Smooth muscle cell (in vitro differentiated cells): Measurements from ENCODE around the gene CASP10. TPM values are rescaled to one million over a fixed set of nuclear protein-coding genes. Genes with fewer than 3 reads are reported as not detected.
"Not testable (repeated sequence)": the region's sequence is repeated elsewhere in the genome, so short reads cannot be mapped to it uniquely, and the experiment has no call there.

Experiments used
- DNase-seq: peaks from one replicate; lab custom pipeline; 2025; ENCODE audit not compliant: unreplicated experiment; lab: John Stamatoyannopoulos, UW
- H2AFZ ChIP-seq: fragments of 200-600 bp; sonication (generic); 2 replicates; pipeline ENCODE4 v1.6.0; 2016; ENCODE audit warnings: antibody characterized with exemption, low read depth, mild to moderate bottlenecking
- H3F3A ChIP-seq: fragments of 200-600 bp; sonication (generic); 2 replicates; pipeline ENCODE4 v1.6.0; 2017; ENCODE audit warnings: antibody characterized with exemption, low read depth
- H3K27ac ChIP-seq: fragments of 200-600 bp; sonication (generic); 2 replicates; pipeline ENCODE4 v1.5.1; 2016; ENCODE audit warnings: low read depth, mild to moderate bottlenecking
- H3K27me3 ChIP-seq: fragments of 200-600 bp; sonication (generic); 2 replicates; pipeline ENCODE4 v1.6.1; 2016; ENCODE audit warnings: low read depth, mild to moderate bottlenecking
- H3K36me3 ChIP-seq: fragments of 200-600 bp; sonication (generic); 2 replicates; pipeline ENCODE4 v1.5.1; 2016; ENCODE audit warnings: low read depth
- H3K4me1 ChIP-seq: fragments of 200-600 bp; sonication (generic); 2 replicates; pipeline ENCODE4 v1.5.1; 2016; ENCODE audit warnings: low read depth
- H3K4me2 ChIP-seq: fragments of 200-600 bp; sonication (generic); 2 replicates; pipeline ENCODE4 v1.6.0; 2016; ENCODE audit warnings: mild to moderate bottlenecking
- H3K4me3 ChIP-seq: fragments of 200-600 bp; sonication (generic); 2 replicates; pipeline ENCODE4 v1.5.1; 2016; ENCODE audit warnings: mild to moderate bottlenecking
- H3K79me2 ChIP-seq: fragments of 200-600 bp; sonication (generic); 2 replicates; pipeline ENCODE4 v1.6.0; 2016; ENCODE audit warnings: low read depth, mild to moderate bottlenecking
- H3K9ac ChIP-seq: fragments of 200-600 bp; sonication (generic); 2 replicates; pipeline ENCODE4 v1.6.0; 2016; ENCODE audit warnings: low read depth
- H3K9me3 ChIP-seq: fragments of 200-600 bp; sonication (generic); replicated peaks from 2 replicates; pipeline ENCODE4 v1.5.1; 2016; ENCODE audit warnings: low read depth
- H4K20me1 ChIP-seq: fragments of 200-600 bp; sonication (generic); 2 replicates; pipeline ENCODE4 v1.6.0; 2016; ENCODE audit warnings: low read depth
- CTCF ChIP-seq: fragments of 200-600 bp; sonication (generic); IDR thresholded peaks from 2 replicates; pipeline ENCODE4 v1.5.1; 2017; ENCODE audit warnings: borderline replicate concordance, mild to moderate bottlenecking, antibody characterized with exemption; ENCODE audit not compliant: insufficient read depth, poor library complexity, severe bottlenecking
- WGBS: methylation state at CpG from one replicate; pipeline ENCODE4 v1.1.7; 2016; ENCODE audit warnings: low lambda C conversion rate; 5-methylcytosine and 5-hydroxymethylcytosine counted together
- polyA plus RNA-seq: library from polyadenylated mRNA; unstranded; fragments of >200 nt; fragmentation: Nextera tagmentation; extraction: Ambion mirVana; gene quantifications from 2 replicates; pipeline ENCODE4 v1.2.1, GENCODE V29; 2016
- total RNA-seq: library from RNA; depleted of rRNA; stranded (reverse); fragments of >200 nt; gene quantifications from 2 replicates; pipeline ENCODE4 v1.2.3, GENCODE V29; 2014

CASP10 gene
- total and polyA plus RNA-seq, 2 experiments from 2014 or later, result 0.36 to 1.1 TPM

- no peaks in the 10 kb centered on the region for H3K79me2 ChIP-seq
- no peak overlapping the region for H3K9ac ChIP-seq
- no peaks in the 10 kb centered on the region for H3K27me3 ChIP-seq
- no peak overlapping the region for H2AFZ ChIP-seq
- no peaks in the 10 kb centered on the region for H3F3A ChIP-seq
- H3K9me3 ChIP-seq, result no peaks in the 10 kb centered on the region
- H3K36me3 ChIP-seq, result peaks cover 2% of the 10 kb centered on the region
- H3K4me2 ChIP-seq, result no peak overlapping the region
- TF ChIP-seq CTCF, result no peak
- H4K20me1 ChIP-seq, result no peaks in the 10 kb centered on the region
- no peak overlapping the region for H3K4me3 ChIP-seq
- no peak for DNase-seq
- H3K4me1 ChIP-seq, result no peaks in the 10 kb centered on the region
- H3K27ac ChIP-seq, result no peak overlapping the region
- WGBS, result 100% methylated on average over 1 of the region's 1 CpG
Observed at GRCh38 chr2:201164166-201164565, 18.8 kb upstream of the CASP10 start.

GRCh38 chr2:201167546-201167945 is 15.4 kb upstream of the CASP10 start:
- Histone ChIP-seq H2AFZ (no peak overlapping the region), H3K27ac (no peak overlapping the region)

GRCh38 chr2:201168496-201168895 is 14.4 kb upstream of the CASP10 start:
- not testable (repeated sequence) for H3F3A ChIP-seq, DNase-seq, H3K9me3 ChIP-seq, H3K27ac ChIP-seq, H3K79me2 ChIP-seq, H4K20me1 ChIP-seq, H3K4me2 ChIP-seq, H3K27me3 ChIP-seq, H3K4me3 ChIP-seq, H2AFZ ChIP-seq, H3K36me3 ChIP-seq, H3K9ac ChIP-seq, H3K4me1 ChIP-seq
- 100% methylated on average over 1 of the region's 1 CpG for WGBS

More at GRCh38 chr2:201167546-201167945, 15.4 kb upstream of the CASP10 start:
- Histone ChIP-seq H3K9ac (no peak overlapping the region), H3K4me2 (no peak overlapping the region), H3K4me3 (no peak overlapping the region), H3K9me3 (no peaks in the 10 kb centered on the region), H3K27me3 (no peaks in the 10 kb centered on the region), H3F3A (no peaks in the 10 kb centered on the region), H3K36me3 (peaks cover under 1% of the 10 kb centered on the region), H3K4me1 (no peaks in the 10 kb centered on the region), H4K20me1 (no peaks in the 10 kb centered on the region), H3K79me2 (no peaks in the 10 kb centered on the region)
- DNase-seq, result no peak
- 97% methylated on average over 3 of the region's 3 CpGs for WGBS
- TF ChIP-seq CTCF, result no peak

- no peak overlapping the region for H3K27ac ChIP-seq
- no peaks in the 10 kb centered on the region for H3K27me3 ChIP-seq
Observed at GRCh38 chr2:201171259-201171814, 11.6 kb upstream of the CASP10 start.

More at GRCh38 chr2:201171259-201171814, 11.6 kb upstream of the CASP10 start:
- Histone ChIP-seq H3K4me1 (no peaks in the 10 kb centered on the region), H3K36me3 (no peaks in the 10 kb centered on the region), H3K9ac (no peak overlapping the region), H3K4me3 (no peak overlapping the region), H3K4me2 (no peak overlapping the region), H3F3A (no peaks in the 10 kb centered on the region), H4K20me1 (no peaks in the 10 kb centered on the region), H3K79me2 (no peaks in the 10 kb centered on the region), H2AFZ (no peak overlapping the region), H3K9me3 (no peaks in the 10 kb centered on the region)
- TF ChIP-seq CTCF, result no peak
- no peak for DNase-seq
- 93% methylated on average over 6 of the region's 6 CpGs for WGBS
